Lower leg skin (tissue), 3 donors: ENCODE results near the gene DRD4.

Source experiments
- POLR2A ChIP-seq, 2 donors: fragments of 450-650 bp; IDR thresholded peaks; one replicate each; pipeline ENCODE4 v1.6.1; 2016 to 2017; ENCODE audit warnings: antibody characterized with exemption in 2 of 2, mild to moderate bottlenecking in 1 of 2, moderate library complexity in 1 of 2
- TF ChIP-seq, protein P1 (sequence below), 3 donors: fragments of 450-650 bp; IDR thresholded peaks; one replicate each; pipeline ENCODE4 v1.5.1; 2016; ENCODE audit warnings: antibody characterized with exemption in 3 of 3, mild to moderate bottlenecking in 3 of 3, moderate library complexity in 2 of 3

DNA sequence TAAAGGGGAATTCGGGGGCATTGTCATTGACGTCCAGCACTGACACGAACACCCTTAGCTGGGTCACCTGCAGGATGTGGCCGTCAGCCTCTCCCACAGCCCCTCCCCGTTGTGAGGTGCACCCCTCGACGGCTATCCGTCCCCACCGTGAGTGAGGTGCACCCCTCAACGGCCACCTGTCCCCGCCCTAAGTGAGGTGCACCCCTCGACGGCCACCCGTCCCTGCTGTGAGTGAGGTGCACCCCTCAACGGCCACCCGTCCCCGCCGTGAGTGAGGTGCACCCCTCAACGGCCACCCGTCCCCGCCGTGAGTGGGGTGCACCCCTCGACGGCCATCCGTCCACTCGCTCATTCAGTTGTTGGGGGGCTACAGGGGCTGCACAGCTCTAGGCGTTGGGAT is 15.2 kb upstream of the DRD4 start:
- TF ChIP-seq, protein P1, sequence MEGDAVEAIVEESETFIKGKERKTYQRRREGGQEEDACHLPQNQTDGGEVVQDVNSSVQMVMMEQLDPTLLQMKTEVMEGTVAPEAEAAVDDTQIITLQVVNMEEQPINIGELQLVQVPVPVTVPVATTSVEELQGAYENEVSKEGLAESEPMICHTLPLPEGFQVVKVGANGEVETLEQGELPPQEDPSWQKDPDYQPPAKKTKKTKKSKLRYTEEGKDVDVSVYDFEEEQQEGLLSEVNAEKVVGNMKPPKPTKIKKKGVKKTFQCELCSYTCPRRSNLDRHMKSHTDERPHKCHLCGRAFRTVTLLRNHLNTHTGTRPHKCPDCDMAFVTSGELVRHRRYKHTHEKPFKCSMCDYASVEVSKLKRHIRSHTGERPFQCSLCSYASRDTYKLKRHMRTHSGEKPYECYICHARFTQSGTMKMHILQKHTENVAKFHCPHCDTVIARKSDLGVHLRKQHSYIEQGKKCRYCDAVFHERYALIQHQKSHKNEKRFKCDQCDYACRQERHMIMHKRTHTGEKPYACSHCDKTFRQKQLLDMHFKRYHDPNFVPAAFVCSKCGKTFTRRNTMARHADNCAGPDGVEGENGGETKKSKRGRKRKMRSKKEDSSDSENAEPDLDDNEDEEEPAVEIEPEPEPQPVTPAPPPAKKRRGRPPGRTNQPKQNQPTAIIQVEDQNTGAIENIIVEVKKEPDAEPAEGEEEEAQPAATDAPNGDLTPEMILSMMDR (IDR thresholded peaks at IDR 0.05), result no peak
- no peak for TF ChIP-seq POLR2A (IDR thresholded peaks at IDR 0.05)
